Astrocyte (in vitro differentiated cells and primary cell): ENCODE measurements around the gene VRK3.
"Not testable (repeated sequence)": the region's sequence is repeated elsewhere in the genome, so short reads cannot be mapped to it uniquely, and the experiment has no call there.

Source experiments
- CTCF ChIP-seq: IDR thresholded peaks from 2 replicates; pipeline ENCODE4 v1.5.1; 2011; ENCODE audit warnings: low read depth, mild to moderate bottlenecking, inconsistent platforms, low read length, moderate library complexity; ENCODE audit not compliant: insufficient read depth
- EZH2 ChIP-seq: IDR thresholded peaks from 2 replicates; pipeline ENCODE4 v1.6.1; 2012; ENCODE audit warnings: mild to moderate bottlenecking, low read length, inconsistent platforms; ENCODE audit not compliant: insufficient read depth

DNA sequence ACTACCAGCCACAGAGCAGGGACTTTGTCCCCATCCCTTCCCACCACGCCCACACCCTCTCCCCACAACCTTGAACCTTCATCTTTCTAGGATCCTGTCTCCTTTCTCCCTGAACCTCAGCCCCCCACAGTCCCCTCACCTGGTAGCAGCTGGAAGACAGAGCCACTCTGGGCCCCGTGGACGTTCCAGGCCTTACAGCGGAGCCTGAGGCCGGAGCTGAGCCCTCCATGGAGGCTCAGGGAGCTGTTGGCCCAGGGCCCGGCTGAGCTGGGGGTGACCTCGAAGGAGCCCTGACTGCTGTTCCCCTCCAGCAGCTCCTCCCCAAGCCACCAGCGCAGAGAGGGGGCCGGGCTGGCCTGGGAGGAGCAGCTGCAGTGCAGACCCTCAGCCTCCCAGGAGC is 67.0 kb downstream of the VRK3 start:
- TF ChIP-seq CTCF, EZH2: not testable (repeated sequence)
